MG63 (cell line): ENCODE results near the gene GP9. TPM values are rescaled to one million over a fixed set of nuclear protein-coding genes. Genes with fewer than 3 reads are reported as not detected.

Source experiments
- DNase-seq: peaks from one replicate; pipeline ENCODE4 v3.0.0-alpha.2; 2020
- H3K27me3 ChIP-seq: fragments of 250-450 bp; sonication (Bioruptor Pico); 2 replicates; pipeline ENCODE4 v1.5.1; 2020; ENCODE audit warnings: mild to moderate bottlenecking, moderate library complexity
- H3K36me3 ChIP-seq: fragments of 250-450 bp; sonication (Bioruptor Pico); 2 replicates; pipeline ENCODE4 v1.5.1; 2020; ENCODE audit warnings: mild to moderate bottlenecking, moderate library complexity
- H3K4me3 ChIP-seq: fragments of 250-450 bp; sonication (Bioruptor Pico); 2 replicates; pipeline ENCODE4 v1.5.1; 2020; ENCODE audit warnings: mild to moderate bottlenecking, moderate library complexity
- H3K9me3 ChIP-seq: fragments of 250-450 bp; sonication (Bioruptor Pico); 2 replicates; pipeline ENCODE4 v1.5.1; 2020; ENCODE audit warnings: mild to moderate bottlenecking, moderate library complexity
- total RNA-seq: library from RNA; depleted of rRNA; stranded (reverse); fragments of >200 nt; shearing (Covaris generic); gene quantifications from 2 replicates; pipeline ENCODE4 v1.2.3, GENCODE V29; 2014; ENCODE audit warnings: low replicate concordance

GP9 gene
- total RNA-seq, 1 experiment from 2014 or later = not detected

DNA sequence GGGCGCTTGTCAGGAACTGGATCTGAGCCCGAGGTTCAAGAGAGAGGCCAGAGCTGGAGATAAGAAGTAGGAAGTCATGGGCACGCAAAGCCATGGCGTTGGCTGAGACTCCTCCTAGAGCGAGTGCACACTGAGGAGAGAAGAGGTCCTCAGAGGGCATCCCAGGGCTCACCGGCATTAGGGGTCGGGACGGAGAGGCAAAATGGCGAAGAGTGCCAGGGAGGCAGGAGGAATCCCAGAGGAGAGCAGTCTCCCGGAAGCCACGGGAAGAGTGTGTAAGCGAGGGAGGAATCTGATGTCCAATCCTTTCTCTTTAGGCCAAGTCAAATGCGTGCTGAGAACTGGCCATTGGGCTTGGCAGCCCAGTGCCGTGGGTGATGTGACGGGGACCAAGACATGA, 35.5 kb upstream of the GP9 start:
- DNase-seq = no peak
- Histone ChIP-seq H3K36me3 (no peaks in the 10 kb centered on the region), H3K9me3 (no peaks in the 10 kb centered on the region), H3K4me3 (no peak overlapping the region), H3K27me3 (no peaks in the 10 kb centered on the region)

DNA sequence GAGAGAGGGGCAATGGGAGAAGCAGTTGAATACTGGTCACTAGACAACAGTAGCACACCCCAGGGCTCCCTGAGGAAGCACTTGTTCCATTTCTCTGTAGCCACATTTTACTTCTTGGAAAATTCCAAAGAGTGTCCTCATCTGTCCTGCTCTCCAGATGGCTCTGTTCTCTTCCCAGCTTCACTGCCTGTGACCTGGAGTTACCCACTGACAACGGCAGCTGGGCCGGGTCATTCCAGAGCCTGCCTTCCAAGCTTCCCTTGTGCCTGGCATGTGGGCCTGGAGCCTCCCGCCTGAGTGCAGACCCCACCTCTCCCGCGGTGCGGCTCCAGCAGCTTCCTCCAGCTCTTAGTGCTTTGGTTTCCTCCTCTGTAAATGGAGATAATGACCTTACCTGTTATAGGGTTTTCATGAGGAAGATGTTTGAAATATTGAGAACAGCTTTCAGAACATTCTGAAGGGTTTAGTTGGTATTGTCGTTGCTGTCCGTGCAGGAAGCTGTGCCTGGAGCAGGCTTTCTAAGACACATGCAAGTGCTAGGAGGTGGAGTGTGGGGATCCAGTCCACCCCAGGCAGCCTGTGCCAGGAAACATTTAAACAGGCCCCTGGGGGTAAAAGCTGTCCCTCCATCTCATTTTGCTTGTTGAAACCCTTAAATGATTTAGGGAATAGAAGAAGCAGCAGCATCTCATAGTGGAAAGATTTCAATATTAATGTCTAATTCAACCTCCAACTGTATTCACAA, 34.7 kb upstream of the GP9 start:
- no peaks in the 10 kb centered on the region for H3K9me3 ChIP-seq
- H3K36me3 ChIP-seq = no peaks in the 10 kb centered on the region
- H3K27me3 ChIP-seq = no peaks in the 10 kb centered on the region
- DNase-seq = no peak
- no peak overlapping the region for H3K4me3 ChIP-seq

GRCh38 chr3:129026728-129027543, 33.6 kb upstream of the GP9 start:
- Histone ChIP-seq H3K9me3 (no peaks in the 10 kb centered on the region), H3K4me3 (peak overlapping the region; percentile 39), H3K27me3 (no peaks in the 10 kb centered on the region), H3K36me3 (no peaks in the 10 kb centered on the region)
- peak; percentile 91 for DNase-seq

DNA sequence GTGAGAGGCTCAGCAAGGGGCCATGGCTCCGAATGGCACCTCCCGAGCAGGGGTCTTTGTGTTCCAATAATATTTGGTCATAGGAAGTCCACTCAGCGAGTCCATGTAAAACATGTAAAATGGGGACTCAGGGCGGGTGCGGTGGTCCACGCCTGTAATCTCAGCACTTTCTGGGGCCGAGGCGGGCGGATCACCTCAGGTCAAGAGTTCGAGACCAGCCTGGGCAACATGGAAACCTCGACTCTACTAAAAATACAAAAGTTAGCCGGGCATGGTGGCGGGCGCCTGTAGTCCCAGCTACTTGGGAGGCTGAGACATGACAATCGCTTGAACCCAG, 33.1 kb upstream of the GP9 start:
- no peaks in the 10 kb centered on the region for H3K36me3 ChIP-seq
- H3K27me3 ChIP-seq = no peaks in the 10 kb centered on the region
- DNase-seq = no peak
- peak overlapping the region; percentile 39 for H3K4me3 ChIP-seq
- H3K9me3 ChIP-seq = no peaks in the 10 kb centered on the region

- Histone ChIP-seq H3K4me3 (no peak overlapping the region), H3K9me3 (no peaks in the 10 kb centered on the region), H3K36me3 (no peaks in the 10 kb centered on the region), H3K27me3 (no peaks in the 10 kb centered on the region)
- no peak for DNase-seq
These were observed 31.7 kb upstream of the GP9 start for GRCh38 chr3:129028866-129029265.

GRCh38 chr3:129030611-129031010, 30.0 kb upstream of the GP9 start:
- no peaks in the 10 kb centered on the region for H3K27me3 ChIP-seq
- no peak overlapping the region for H3K4me3 ChIP-seq
- H3K36me3 ChIP-seq = no peaks in the 10 kb centered on the region
- no peaks in the 10 kb centered on the region for H3K9me3 ChIP-seq
- no peak for DNase-seq

- H3K4me3 ChIP-seq = no peak overlapping the region
- no peaks in the 10 kb centered on the region for H3K9me3 ChIP-seq
- H3K27me3 ChIP-seq = no peaks in the 10 kb centered on the region
- no peak for DNase-seq
- H3K36me3 ChIP-seq = no peaks in the 10 kb centered on the region
These were observed 28.9 kb upstream of the GP9 start for GRCh38 chr3:129031476-129032215.

- Histone ChIP-seq H3K9me3 (no peaks in the 10 kb centered on the region), H3K27me3 (no peaks in the 10 kb centered on the region), H3K36me3 (no peaks in the 10 kb centered on the region), H3K4me3 (no peak overlapping the region)
- DNase-seq = no peak
These were observed 27.9 kb upstream of the GP9 start for GRCh38 chr3:129032716-129033115.

GRCh38 chr3:129033151-129033550, 27.4 kb upstream of the GP9 start:
- DNase-seq = no peak
- Histone ChIP-seq H3K27me3 (no peaks in the 10 kb centered on the region), H3K36me3 (no peaks in the 10 kb centered on the region), H3K4me3 (no peak overlapping the region), H3K9me3 (no peaks in the 10 kb centered on the region)

DNA sequence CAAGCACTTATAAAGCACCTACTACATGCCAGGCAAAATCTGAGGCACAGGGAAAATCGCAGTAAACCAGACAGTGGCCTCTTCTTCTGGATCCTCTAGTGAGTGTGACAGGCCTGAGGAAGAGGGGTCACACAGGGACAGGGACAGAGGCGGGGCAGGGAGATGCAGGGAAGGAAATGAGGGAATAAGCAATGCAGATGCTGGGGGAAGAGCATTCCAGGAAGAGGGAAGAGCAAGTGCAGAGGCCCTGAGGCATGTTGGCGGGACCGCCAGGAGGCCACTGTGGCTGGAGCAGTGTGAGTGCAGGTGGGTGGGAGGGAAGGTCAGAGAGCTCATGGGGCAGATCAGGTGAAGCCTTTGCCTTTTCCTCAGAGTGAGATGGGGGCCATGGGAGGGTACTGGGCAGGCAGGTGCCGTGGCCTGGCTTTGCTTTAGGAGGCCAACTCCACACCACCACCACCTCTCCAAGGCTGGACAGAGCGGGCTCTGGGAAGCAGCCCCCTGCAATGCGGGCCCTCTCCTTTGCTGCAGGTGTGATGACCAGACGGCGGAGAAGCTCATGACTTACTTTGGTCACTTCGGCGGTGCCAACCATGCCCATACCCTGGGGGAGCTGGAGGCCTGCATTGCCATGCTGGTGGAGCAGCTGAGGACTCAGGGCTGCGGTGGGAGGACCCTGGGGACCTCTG, 26.8 kb upstream of the GP9 start:
- no peak for DNase-seq
- H3K9me3 ChIP-seq = no peaks in the 10 kb centered on the region

DNA sequence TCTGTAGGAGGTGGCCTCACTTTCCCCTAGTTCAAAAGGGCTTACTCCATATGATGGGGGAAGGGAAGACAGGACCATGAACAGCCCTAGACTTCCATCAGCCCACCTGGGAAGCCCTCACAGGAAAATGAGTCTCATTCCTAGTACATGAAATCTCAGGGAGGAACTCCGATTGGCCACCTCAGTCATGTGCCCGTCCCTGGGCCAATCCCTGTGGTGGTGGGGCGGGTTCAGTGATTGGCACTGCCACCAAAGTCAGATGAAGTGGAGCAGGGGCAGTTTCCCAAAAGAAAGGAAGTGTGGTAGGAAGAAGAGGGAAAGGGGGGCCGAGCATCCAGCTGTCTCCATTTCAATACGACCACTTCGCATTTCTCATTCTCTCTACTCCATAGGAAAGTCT, 25.9 kb upstream of the GP9 start:
- Histone ChIP-seq H3K27me3 (no peaks in the 10 kb centered on the region), H3K36me3 (no peaks in the 10 kb centered on the region), H3K9me3 (no peaks in the 10 kb centered on the region), H3K4me3 (no peak overlapping the region)
- peak; percentile 46 for DNase-seq

More for the DNA sequence above, 26.8 kb upstream of the GP9 start:
- H3K27me3 ChIP-seq = no peaks in the 10 kb centered on the region
- H3K4me3 ChIP-seq = no peak overlapping the region
- no peaks in the 10 kb centered on the region for H3K36me3 ChIP-seq

- Histone ChIP-seq H3K4me3 (no peak overlapping the region), H3K9me3 (no peaks in the 10 kb centered on the region), H3K36me3 (no peaks in the 10 kb centered on the region), H3K27me3 (no peaks in the 10 kb centered on the region)
- no peak for DNase-seq
These were observed 25.0 kb upstream of the GP9 start for GRCh38 chr3:129035360-129036221.

GRCh38 chr3:129036222-129037092, 24.1 kb upstream of the GP9 start:
- H3K4me3 ChIP-seq = no peak overlapping the region
- no peaks in the 10 kb centered on the region for H3K27me3 ChIP-seq
- H3K9me3 ChIP-seq = no peaks in the 10 kb centered on the region
- H3K36me3 ChIP-seq = no peaks in the 10 kb centered on the region
- no peak for DNase-seq

- H3K4me3 ChIP-seq = no peak overlapping the region
- H3K9me3 ChIP-seq = peaks cover under 1% of the 10 kb centered on the region; the same call in 1 of the 2 replicates
- DNase-seq = no peak
- H3K27me3 ChIP-seq = no peaks in the 10 kb centered on the region
- no peaks in the 10 kb centered on the region for H3K36me3 ChIP-seq
These were observed 23.5 kb upstream of the GP9 start for GRCh38 chr3:129037093-129037419.

- Histone ChIP-seq H3K36me3 (no peaks in the 10 kb centered on the region), H3K4me3 (no peak overlapping the region), H3K9me3 (peaks cover 2% of the 10 kb centered on the region; the same call in 1 of the 2 replicates), H3K27me3 (0 out of 2 replicates have a peak, but pooled peaks cover 3% of the 10 kb centered on the region)
- DNase-seq = no peak
These were observed 22.3 kb upstream of the GP9 start for GRCh38 chr3:129038121-129038855.
